Kidney epithelial cell (primary cell): ENCODE data around the gene CSPG4. TPM values are rescaled to one million over a fixed set of nuclear protein-coding genes. Genes with fewer than 3 reads are reported as not detected.

Source experiments
- DNase-seq: peaks from one replicate; pipeline ENCODE4 v3.0.0-alpha.2; 2010; ENCODE audit warnings: low read depth
- H3K27me3 ChIP-seq: 2 replicates; pipeline ENCODE4 v1.6.0; 2011; ENCODE audit warnings: low read length; ENCODE audit not compliant: control insufficient read depth, insufficient read depth
- H3K36me3 ChIP-seq: 2 replicates; pipeline ENCODE4 v1.5.1; 2011; ENCODE audit warnings: low read length; ENCODE audit not compliant: control insufficient read depth, insufficient read depth
- H3K4me3 ChIP-seq: 2 replicates; pipeline ENCODE4 v1.5.1; 2011; ENCODE audit warnings: low read depth, mild to moderate bottlenecking, control low read depth, low read length
- total RNA-seq: library from RNA; depleted of rRNA; stranded (reverse); fragments of >200 nt; gene quantifications from 2 replicates; pipeline ENCODE4 v1.2.3, GENCODE V29; 2015
- TF ChIP-seq, protein P1 (sequence below): IDR thresholded peaks from 2 replicates; pipeline ENCODE4 v1.5.1; 2011; ENCODE audit warnings: mild to moderate bottlenecking, moderate library complexity, low read length, control low read depth, inconsistent platforms; ENCODE audit not compliant: insufficient read depth, poor library complexity, severe bottlenecking

Gene CSPG4
- total RNA-seq, 1 donor from 2014 or later: 1.7 TPM

DNA sequence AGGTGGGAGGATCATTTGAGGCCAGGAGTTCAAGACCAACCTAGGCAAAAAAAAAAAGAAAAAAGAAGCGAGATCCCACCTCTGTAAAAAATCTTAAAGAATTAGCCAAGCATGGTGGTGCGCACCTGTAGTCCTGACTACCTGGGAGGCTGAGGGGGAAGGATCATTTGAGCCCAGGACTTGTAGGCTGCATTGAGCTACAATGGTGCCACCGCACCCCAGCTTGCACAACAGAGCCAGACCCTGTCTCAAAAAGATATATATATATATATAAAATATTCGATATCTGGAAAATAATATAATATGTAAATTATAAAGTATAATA lies 71.5 kb downstream of the CSPG4 start:
- H3K27me3 ChIP-seq: no peaks in the 10 kb centered on the region
- H3K36me3 ChIP-seq: no peaks in the 10 kb centered on the region
- no peak for DNase-seq
- TF ChIP-seq, protein P1, sequence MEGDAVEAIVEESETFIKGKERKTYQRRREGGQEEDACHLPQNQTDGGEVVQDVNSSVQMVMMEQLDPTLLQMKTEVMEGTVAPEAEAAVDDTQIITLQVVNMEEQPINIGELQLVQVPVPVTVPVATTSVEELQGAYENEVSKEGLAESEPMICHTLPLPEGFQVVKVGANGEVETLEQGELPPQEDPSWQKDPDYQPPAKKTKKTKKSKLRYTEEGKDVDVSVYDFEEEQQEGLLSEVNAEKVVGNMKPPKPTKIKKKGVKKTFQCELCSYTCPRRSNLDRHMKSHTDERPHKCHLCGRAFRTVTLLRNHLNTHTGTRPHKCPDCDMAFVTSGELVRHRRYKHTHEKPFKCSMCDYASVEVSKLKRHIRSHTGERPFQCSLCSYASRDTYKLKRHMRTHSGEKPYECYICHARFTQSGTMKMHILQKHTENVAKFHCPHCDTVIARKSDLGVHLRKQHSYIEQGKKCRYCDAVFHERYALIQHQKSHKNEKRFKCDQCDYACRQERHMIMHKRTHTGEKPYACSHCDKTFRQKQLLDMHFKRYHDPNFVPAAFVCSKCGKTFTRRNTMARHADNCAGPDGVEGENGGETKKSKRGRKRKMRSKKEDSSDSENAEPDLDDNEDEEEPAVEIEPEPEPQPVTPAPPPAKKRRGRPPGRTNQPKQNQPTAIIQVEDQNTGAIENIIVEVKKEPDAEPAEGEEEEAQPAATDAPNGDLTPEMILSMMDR: no peak
- no peak overlapping the region for H3K4me3 ChIP-seq

DNA sequence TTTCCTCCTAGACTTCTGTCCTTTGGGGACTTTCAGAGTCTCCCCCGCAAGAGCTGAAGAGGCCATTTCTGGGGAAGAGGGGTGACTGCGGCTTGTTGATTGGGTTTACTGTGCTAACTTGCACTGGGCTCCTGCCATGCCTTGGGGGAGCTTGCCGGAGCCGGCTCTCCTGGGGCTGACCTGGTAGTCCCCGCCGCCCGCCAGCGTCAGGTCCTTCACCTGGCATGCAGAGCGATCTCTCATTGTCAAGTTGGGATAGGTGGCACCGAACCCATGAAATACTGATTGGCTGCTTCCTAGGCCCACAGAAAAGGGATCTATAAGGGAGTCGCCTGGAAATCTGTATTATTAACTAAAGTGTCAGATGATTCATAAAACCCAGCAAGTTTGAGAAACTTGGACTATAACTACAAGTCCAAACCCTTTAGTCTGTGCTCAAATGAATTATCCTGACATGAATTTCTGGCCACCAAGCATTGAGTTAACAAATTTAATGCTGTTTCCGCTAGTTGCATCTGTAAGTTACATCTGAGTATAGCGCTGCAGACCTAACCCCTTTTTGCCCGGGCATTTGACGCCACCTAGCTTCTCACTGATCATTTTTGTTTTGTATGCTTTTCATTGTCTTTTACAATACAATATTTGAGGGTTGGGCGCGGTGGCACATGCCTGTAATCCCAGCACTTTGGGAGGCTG lies 72.0 kb downstream of the CSPG4 start:
- H3K36me3 ChIP-seq: no peaks in the 10 kb centered on the region
- DNase-seq: no peak
- no peaks in the 10 kb centered on the region for H3K27me3 ChIP-seq
- H3K4me3 ChIP-seq: peak overlapping the region; percentile 98
- TF ChIP-seq, protein P1: peak; percentile 24

DNA sequence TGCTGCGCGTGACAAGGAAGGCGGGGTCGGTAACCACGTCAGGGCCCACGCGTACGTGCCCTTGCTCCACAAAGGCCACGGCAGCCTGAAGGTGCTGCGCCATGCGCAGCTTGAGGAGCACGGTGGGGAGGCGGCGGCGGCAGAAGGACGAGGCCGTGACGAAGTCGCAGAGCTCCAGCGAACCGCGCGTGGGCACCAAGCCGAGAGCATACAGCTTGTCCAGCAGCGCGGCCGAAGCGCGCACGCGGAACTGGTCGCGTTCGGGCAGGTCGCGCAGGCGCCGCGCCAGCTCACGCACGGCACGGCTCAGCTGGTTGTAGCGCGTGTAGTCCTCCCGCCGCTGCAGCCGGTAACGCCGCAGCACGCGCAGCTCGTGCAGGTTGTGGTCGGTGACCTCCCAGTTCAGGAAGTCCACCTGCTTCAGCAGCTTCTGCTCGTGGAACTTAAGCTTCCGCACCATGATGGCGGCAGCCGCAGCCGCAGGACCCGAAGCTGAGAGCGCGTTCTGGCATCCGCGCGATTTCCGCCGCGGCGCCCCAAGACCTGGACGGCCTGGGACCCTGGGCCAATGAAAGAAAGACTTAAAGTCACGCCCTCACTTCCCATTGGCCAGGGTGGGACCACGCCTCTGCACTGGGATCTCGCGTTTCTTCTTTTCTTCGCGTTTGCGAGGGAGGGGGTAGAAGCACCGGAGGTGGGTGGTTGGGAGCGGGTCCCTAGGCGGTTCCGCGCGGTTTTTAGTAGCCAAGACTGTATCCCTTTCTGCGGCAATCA lies 72.8 kb downstream of the CSPG4 start, which contains the start of gene IMP3:
TSS of gene IMP3 (minus strand) at position 516 of the 774 bp plus-strand sequence. CDS start at position 460, 56 bp downstream.
- H3K27me3 ChIP-seq: no peaks in the 10 kb centered on the region
- H3K36me3 ChIP-seq: no peaks in the 10 kb centered on the region
- TF ChIP-seq, protein P1: no peak
- peak within 1 kb of the TSS; percentile 98 for H3K4me3 ChIP-seq
- DNase-seq: peak; percentile 88

DNA sequence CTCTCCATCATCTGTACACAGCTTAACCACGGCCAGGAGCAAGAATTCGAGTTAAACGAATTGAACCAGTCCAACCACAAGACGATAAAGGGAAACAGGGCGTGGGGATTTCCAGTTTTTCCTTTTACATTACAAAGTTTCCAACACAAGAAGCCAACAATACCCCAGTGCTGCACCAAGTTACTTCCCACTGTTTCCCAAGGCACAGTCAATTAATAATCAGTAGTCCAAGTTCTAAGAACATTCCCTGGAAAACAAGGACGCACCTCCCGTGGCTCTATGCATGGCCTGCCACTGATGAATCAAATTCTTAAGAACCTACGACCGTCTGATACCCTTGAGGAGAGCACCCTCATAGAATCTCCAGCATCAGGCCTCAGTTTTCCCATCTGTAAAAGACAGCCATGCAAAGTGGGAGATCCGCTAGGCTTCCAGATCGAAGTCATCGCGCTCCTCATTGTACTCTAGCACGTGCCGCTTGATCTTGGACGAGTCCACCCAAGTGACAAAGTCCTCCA lies 73.4 kb downstream of the CSPG4 start:
- Histone ChIP-seq H3K4me3 (peak overlapping the region; percentile 98), H3K27me3 (no peaks in the 10 kb centered on the region)
- no peak for DNase-seq

DNA sequence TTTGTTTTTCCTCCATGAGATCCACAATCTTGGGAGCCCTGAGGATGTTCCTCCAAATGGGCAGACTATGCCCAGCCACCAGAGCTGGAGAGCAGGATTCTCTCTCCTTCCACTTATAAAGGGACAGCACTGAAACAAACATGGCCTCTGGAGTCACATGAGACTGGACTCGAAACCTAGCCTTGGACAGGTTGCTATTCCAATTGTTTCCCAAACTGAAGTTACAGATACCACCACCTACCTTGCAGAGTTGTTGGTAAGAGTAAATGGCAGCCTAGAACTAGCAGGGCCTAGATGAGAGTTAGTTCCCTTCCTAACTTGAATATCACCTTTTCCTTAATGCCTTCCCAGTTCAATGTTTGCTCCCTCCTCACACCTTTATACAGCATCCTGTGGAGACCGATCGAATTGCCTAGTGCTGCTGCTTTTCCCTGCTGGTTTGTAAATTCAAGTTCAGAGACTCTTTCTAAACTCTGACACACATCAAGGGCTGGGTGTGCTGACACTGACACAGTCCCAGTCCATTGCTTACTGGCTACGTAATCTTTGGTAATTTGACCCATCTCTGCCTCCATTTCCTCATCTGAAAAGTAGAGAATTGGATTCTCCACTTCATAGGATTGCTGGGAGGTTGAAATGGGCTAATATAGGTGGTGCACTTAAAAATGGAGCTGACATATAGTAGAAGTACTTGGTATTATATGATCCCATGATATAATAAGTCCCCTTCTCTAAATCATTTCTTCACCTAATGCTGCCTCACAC lies 75.2 kb downstream of the CSPG4 start:
- TF ChIP-seq, protein P1: no peak
- no peak overlapping the region for H3K4me3 ChIP-seq
- H3K27me3 ChIP-seq: no peaks in the 10 kb centered on the region
- no peak for DNase-seq
- no peaks in the 10 kb centered on the region for H3K36me3 ChIP-seq

More for the DNA sequence above, 73.4 kb downstream of the CSPG4 start:
- TF ChIP-seq, protein P1: no peak
- H3K36me3 ChIP-seq: no peaks in the 10 kb centered on the region
